ENCODE measurements around the gene ARL16.

The ARL16 gene

GRCh38 chr17:81683584-81684441 is at the start of gene ARL16, which contains the start of gene HGS:
TSS of gene ARL16 (minus strand) at chr17:81683797. CDS start at chr17:81683753, 44 bp downstream.
TSS of gene HGS (plus strand) at chr17:81684011. CDS start at chr17:81684067, 56 bp downstream.
- peak; percentile 100 for DNase-seq

- no peak for DNase-seq
Measured at GRCh38 chr17:81727324-81728031, 43.9 kb upstream of the ARL16 start.

- DNase-seq: no peak
Measured at GRCh38 chr17:81726004-81726403, 42.4 kb upstream of the ARL16 start.

- DNase-seq: no peak
Measured at GRCh38 chr17:81725439-81725838, 41.8 kb upstream of the ARL16 start.

- DNase-seq: no peak
Measured at GRCh38 chr17:81723651-81724209, 40.1 kb upstream of the ARL16 start.

DNA sequence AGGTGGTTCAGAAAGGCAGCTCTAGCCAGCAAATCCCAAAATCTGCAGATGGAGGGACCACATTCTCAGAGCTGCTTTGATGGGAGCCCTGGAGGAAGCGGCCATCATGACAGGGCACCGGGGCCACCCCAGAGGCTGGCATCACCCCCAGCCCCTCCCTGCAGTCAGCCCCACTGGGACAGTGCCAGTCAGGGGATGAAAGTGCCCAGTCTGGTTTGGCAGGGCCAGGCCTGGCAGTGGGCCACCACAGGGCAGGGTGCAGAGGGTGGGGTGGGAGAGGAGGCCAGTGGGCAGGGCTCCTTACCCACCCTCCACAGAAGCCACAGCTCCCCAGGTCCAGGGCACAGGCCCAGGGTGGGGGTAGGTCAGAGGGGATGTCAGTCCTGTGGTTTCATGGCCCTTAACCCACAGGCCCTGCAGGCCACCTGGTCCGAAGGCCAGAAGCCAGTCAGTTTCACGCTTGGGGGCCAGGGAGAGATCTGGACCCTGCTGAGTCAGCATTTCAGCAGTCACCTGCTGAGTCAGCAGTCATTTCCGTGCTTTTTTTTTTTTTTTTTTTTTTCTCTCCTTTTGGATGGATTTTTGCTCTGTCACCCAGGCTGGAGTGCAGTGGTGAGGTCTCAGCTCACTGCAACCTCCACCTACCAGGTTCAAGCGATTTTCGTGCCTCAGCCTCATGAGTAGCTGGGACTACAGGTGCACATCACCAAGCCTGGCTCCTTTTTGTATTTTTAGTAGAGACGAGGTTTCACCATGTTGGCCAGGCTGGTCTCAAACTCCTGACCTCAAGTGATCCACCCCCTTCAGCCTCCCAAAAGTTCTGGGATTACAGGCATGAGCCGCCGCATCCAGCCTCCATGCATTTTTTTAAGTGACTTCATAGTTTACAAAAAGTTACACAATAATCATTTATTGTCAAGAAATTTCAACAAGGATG is 38.9 kb upstream of the ARL16 start:
- DNase-seq: no peak

DNA sequence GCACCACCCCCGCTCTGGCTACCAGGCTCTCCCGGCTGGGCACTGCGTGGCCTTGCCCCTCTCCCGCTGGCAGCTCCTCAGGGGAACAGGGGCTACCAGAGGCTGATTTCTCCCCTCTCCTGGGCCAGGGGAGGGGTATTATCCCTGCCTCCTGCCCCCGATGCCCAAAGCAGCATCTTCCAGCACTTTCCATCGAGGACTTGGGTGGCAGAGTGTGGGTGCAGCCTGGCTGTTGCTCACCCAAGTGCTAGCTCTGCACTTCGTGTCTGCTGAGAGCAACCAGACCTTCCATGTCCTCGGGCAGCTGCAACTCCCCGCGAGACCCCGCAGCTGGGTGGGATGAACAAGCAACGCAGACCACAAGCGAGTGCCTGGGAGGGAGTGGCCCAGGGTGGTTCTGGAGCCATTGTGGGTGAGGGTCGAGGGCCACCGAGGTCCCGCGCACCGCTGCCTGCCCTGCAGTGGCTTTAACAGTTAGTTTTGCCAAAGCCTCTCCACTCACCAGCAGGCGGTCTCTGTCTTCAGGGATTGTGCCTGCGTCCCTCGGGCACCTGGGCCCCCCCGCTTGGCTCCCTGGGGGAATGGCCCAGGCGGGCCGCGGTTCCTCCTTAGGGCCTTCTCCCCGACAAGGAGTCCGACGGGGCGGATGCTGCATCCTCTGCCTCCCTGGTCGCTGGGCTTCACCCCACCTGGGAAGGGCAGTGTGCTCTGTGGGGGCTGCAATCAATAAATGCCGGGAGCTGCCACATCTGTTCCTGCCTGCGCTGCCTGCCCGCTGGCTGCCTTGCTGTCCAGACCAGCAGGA is 36.9 kb upstream of the ARL16 start:
- DNase-seq: peak; percentile 28

DNA sequence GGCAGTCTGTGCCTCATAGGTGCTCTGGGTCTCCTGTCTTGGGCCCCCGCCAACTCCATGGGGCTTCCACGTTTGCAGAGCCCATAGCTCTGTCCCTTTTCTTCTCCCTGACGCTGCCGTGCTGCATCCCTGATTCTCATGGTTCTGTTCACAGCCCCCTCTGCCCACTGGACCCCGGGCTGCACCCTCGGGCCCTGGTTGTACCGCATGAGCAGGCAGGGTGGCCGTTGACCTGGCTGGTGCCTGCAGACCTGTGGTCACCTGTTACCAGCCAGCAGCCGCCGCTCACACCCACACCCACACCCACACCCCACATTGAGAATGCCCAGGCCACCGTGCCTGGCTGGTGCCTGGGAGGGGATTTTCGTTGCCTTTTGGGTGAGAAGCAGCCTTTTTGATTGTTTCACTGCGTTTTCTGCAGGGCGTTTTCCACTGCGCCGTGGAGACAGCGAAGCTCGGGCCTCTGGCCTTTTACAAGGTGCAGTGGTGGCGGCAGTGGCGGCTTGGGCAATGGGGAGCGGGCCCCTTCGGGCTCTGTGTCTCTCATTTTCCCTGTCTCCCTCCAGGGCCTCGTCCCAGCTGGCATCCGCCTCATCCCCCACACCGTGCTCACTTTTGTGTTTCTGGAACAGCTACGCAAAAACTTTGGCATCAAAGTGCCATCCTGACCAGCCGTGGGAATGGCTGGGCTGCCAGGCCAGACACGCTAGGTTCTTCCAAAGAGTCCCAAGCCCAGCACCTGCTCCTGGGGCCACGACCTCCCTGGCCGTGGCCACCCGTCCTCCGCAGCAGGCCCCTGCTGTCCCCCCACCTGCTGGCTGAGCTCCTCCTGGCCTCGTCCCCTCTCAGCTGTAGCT is 36.0 kb upstream of the ARL16 start:
- no peak for DNase-seq

- no peak for DNase-seq
Measured at GRCh38 chr17:81717766-81718089, 34.1 kb upstream of the ARL16 start.

GRCh38 chr17:81717049-81717765 is 33.6 kb upstream of the ARL16 start:
- DNase-seq: no peak

GRCh38 chr17:81716674-81716996 is 33.0 kb upstream of the ARL16 start:
- no peak for DNase-seq

GRCh38 chr17:81715872-81716673 is 32.5 kb upstream of the ARL16 start:
- DNase-seq: no peak

DNA sequence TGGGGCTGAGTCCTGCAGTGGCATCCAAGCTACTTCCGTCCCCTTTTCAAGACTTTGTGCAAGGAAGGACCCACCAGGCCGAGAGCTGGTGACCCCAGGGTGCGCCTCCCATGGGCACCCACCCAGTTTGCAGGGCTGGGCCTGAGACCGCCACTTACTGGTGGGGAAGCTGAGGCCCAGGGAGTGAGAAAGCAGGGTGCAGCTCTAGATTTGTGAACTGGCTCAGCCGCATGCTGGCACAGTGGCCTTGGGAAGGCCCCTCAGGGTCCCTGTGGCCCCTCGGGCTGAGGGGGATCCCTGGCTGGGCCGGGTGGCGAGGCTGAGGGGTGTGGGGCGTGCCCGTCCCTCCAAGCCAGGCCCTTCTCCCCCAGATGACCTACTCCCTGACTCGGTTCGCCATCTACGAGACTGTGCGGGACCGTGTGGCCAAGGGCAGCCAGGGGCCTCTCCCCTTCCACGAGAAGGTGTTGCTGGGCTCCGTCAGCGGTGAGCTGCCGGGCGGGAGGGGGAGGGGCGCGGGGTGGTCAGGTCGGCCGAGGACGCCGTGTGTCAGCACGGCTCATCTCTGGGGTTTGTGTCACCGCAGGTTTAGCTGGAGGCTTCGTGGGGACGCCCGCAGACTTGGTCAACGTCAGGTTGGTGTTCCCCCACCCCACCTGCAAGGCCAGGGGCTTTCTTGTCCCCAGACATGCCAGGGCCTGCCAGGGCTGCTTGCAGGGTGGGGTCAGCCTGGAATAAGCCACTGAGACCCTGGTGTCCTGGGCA is 31.7 kb upstream of the ARL16 start:
- DNase-seq: no peak

DNA sequence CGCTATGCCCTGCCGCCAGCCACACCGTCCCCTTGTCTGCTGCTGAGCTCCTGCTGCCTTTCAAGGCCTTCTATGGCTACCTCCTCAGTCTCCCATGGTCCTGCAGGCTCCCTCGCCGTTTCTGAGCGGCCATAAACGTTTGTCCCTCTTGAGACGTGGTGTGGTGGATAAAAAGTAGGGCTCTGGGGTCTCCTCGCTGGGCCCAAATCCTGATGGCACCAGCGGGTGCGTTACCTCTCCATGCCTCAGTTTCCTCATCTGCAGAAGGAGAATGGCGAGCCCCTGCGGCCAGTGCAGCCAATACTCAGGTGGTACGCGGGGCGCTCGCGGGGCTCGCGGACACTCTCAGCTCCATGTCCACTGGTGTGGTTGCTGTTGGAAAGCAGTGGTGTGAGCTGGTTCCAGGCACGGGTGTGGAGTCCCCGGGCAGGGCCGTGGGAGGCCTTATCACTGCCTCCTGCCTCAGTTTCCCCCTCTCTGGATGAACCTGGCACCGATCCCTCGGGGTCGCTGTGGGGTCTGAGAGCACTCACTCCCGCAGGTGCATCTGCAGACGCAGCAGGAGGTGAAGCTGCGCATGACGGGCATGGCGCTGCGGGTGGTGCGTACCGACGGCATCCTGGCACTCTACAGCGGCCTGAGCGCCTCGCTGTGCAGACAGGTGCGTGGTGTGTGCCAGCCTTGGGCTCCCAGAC is 31.0 kb upstream of the ARL16 start:
- no peak for DNase-seq

DNA sequence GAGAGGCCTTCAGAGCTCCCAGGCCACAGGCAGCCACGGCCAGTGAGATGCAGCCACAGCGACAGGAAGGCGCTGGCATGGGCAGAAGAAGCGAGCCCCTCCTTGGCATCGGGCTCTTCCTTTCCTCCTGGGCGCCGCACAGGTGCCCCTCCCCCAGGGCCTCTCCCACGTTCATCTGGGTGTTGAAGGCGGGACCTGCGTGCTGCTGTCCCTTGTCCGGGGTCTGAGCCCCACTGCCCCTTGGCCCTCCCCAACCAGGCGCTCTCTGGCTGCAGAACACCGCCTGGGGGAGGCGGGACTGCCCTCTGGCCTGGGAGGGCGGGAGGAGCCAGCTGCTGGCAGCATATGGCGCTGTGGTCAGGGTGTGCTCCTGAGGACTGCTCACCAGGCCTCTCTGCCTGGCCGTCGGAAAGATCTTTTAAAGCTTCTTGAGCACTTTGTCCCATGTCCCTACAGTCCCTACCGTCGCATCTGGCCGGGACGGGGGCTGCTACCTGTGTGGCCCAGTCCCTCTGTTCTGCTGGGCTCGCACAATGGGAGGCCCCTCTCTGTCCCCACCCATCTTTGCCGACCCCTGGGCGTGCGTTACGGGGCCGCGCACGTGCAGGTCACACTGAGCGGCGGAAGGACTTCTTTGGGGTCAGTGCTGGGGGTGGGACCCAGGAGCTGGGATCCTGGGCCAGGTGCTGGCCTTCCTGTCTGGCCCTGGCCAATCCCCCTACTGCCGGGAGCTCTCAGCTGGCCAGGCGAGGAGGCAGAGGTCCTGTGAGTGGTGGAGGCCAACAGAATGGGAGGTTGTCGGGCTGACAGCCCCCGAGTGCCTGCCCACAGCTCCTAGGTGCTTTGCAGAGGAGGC is 30.2 kb upstream of the ARL16 start:
- peak; percentile 61 for DNase-seq

GRCh38 chr17:81713004-81713555 is 29.5 kb upstream of the ARL16 start:
- DNase-seq: peak; percentile 68

Measured in retina (tissue), 1 donor.